IPS-18c (cell line): ENCODE results near the gene CENATAC.

ENCODE experiments used
- H3K4me3 ChIP-seq: 2 replicates; pipeline ENCODE4 v1.7.0; 2013; ENCODE audit warnings: low read depth, mild to moderate bottlenecking, low read length, moderate library complexity; ENCODE audit not compliant: insufficient read depth
- H3K9me3 ChIP-seq: one replicate; pipeline ENCODE4 v1.6.1; 2013; ENCODE audit warnings: mild to moderate bottlenecking, low read length, moderate library complexity; ENCODE audit not compliant: control insufficient read depth, insufficient read depth

CENATAC gene

GRCh38 chr11:119061256-119061655, 63.3 kb downstream of the CENATAC start:
- no peaks in the 10 kb centered on the region for H3K9me3 ChIP-seq
- H3K4me3 ChIP-seq: no peak overlapping the region

- H3K4me3 ChIP-seq: no peak overlapping the region
- H3K9me3 ChIP-seq: no peaks in the 10 kb centered on the region
Measured at GRCh38 chr11:119062779-119063178, 64.8 kb downstream of the CENATAC start.

GRCh38 chr11:119065369-119065768, 67.4 kb downstream of the CENATAC start:
- no peak overlapping the region for H3K4me3 ChIP-seq
- no peaks in the 10 kb centered on the region for H3K9me3 ChIP-seq
